ENCODE results near the gene LRRC8C. TPM values are rescaled to one million over a fixed set of nuclear protein-coding genes. Genes with fewer than 3 reads are reported as not detected.

The LRRC8C gene
- total RNA-seq, 3 donors from 2014 or later, result 1.5 to 5.0 (median 3.0) TPM

GRCh38 chr1:89635825-89636815 is 3.2 kb downstream of the LRRC8C start:
- no peaks in the 10 kb centered on the region for H3K36me3 ChIP-seq (ENCODE audit: low read depth)
- TF ChIP-seq, protein P1, sequence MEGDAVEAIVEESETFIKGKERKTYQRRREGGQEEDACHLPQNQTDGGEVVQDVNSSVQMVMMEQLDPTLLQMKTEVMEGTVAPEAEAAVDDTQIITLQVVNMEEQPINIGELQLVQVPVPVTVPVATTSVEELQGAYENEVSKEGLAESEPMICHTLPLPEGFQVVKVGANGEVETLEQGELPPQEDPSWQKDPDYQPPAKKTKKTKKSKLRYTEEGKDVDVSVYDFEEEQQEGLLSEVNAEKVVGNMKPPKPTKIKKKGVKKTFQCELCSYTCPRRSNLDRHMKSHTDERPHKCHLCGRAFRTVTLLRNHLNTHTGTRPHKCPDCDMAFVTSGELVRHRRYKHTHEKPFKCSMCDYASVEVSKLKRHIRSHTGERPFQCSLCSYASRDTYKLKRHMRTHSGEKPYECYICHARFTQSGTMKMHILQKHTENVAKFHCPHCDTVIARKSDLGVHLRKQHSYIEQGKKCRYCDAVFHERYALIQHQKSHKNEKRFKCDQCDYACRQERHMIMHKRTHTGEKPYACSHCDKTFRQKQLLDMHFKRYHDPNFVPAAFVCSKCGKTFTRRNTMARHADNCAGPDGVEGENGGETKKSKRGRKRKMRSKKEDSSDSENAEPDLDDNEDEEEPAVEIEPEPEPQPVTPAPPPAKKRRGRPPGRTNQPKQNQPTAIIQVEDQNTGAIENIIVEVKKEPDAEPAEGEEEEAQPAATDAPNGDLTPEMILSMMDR (IDR thresholded peaks at IDR 0.05), result no peak
- H3K9me3 ChIP-seq, result no peaks in the 10 kb centered on the region
- ATAC-seq (no peak), DNase-seq (no peak)
- H3K4me3 ChIP-seq, result no peak overlapping the region
- intact Hi-C loops (cut with DNase I, micrococcal nuclease), result loop anchor here in 1 of 2 donors (10.0 kb wide), 1 partner anchor 129 kb away; no protein-coding TSS in a partner anchor
- H3K4me1 ChIP-seq (ENCODE audit: low read depth), result peaks cover 6% of the 10 kb centered on the region

DNA sequence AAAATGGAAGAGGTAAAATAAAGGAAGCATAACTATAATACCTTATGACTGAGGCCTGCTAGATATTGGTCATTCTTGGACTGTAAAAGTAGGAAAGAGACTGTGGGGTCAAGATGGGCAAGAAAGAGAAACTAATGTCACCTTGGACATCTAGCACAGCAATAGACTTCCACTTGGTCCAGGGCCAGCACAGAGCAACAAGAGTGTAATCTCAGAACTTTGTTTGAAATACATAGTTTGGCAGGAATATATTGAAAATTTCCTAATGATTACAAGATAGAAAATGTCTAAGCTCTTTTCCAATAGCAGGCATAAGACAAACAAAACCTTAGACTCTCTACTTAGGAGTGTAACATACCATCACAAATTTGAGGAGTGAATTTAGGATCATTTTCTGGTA is 4.6 kb downstream of the LRRC8C start:
- ATAC-seq (no peak), DNase-seq (no peak)
- TF ChIP-seq, protein P1 (IDR thresholded peaks at IDR 0.05), result no peak
- H3K9me3 ChIP-seq, result no peaks in the 10 kb centered on the region
- intact Hi-C loops (cut with DNase I, micrococcal nuclease), result loop anchor here in 1 of 2 donors (10.0 kb wide), 1 partner anchor 127 kb away; no protein-coding TSS in a partner anchor
- no peak overlapping the region for H3K4me3 ChIP-seq
- H3K4me1 ChIP-seq (ENCODE audit: low read depth), result peaks cover 6% of the 10 kb centered on the region
- no peaks in the 10 kb centered on the region for H3K36me3 ChIP-seq (ENCODE audit: low read depth)

DNA sequence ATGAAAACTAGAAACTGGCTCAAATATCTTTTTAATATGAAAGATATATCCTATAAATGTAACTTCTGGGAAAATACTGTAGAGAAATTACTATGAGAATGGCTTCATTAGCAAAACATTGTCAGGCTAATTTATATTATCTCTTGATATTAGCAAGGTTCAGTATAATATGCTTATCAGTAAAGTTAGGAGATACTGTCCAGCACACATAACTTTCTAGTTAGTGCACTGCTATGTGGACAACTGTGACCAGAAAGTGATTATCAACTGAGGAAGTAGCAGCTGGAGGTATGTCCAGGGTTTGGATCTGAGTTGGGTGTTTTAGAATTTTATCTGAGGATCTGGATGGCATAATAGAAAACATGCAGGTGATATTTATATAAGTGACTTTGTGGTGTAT is 7.5 kb downstream of the LRRC8C start:
- H3K9me3 ChIP-seq, result no peaks in the 10 kb centered on the region
- no peaks in the 10 kb centered on the region for H3K36me3 ChIP-seq (ENCODE audit: low read depth)
- no peak overlapping the region for H3K4me3 ChIP-seq
- intact Hi-C loops (cut with DNase I, micrococcal nuclease), result no loop called here
- no peak for DNase-seq
- no peaks in the 10 kb centered on the region for H3K4me1 ChIP-seq (ENCODE audit: low read depth)
- ATAC-seq, result no peak
- TF ChIP-seq, protein P1 (IDR thresholded peaks at IDR 0.05), result no peak

GRCh38 chr1:89641781-89642180 is 8.9 kb downstream of the LRRC8C start:
- Histone ChIP-seq H3K4me1 (ENCODE audit: low read depth) (no peaks in the 10 kb centered on the region), H3K36me3 (ENCODE audit: low read depth) (no peaks in the 10 kb centered on the region), H3K9me3 (no peaks in the 10 kb centered on the region), H3K4me3 (no peak overlapping the region)
- intact Hi-C loops (cut with DNase I, micrococcal nuclease), result no loop called here
- TF ChIP-seq, protein P1 (IDR thresholded peaks at IDR 0.05), result no peak
- ATAC-seq, result no peak
- DNase-seq, result no peak

DNA sequence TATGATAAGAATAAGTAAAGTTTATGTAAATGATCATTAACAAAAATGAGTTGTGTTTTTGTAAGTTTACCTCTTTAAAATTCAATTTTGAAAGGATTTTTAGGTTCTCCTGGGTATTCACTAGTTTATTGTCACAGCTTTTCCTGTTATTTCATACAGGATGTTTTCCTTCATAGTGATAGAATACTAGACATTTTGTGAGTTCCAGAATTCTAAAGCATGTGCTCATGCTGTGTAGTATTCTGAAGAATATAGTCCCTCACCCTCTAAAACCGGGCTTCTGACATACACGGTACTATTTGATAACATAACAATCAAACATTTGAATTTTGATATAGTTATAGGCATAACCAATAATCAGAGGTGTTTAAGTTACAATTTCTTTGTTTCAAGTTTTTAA is 10.7 kb downstream of the LRRC8C start:
- TF ChIP-seq, protein P1 (IDR thresholded peaks at IDR 0.05), result no peak
- Histone ChIP-seq H3K36me3 (ENCODE audit: low read depth) (no peaks in the 10 kb centered on the region), H3K4me1 (ENCODE audit: low read depth) (no peaks in the 10 kb centered on the region), H3K4me3 (no peak overlapping the region), H3K9me3 (no peaks in the 10 kb centered on the region)
- intact Hi-C loops (cut with DNase I, micrococcal nuclease), result no loop called here
- no peak for ATAC-seq
- no peak for DNase-seq
